AG04450 (cell line): ENCODE results near the gene CHI3L1. TPM values are rescaled to one million over a fixed set of nuclear protein-coding genes. Genes with fewer than 3 reads are reported as not detected.

ENCODE experiments used
- CTCF ChIA-PET: fragments of 300-600, 350-600 bp; formaldehyde crosslinking; extraction: SDS; loops from one replicate; lab custom pipeline; 2022; ENCODE audit warnings: antibody characterized with exemption, inconsistent platforms; lab: Charles Lee
- POLR2A ChIA-PET: fragments of 350-600 bp; formaldehyde crosslinking; extraction: SDS; loops from one replicate; lab custom pipeline; 2021; ENCODE audit warnings: antibody characterized with exemption, inconsistent platforms; lab: Yijun Ruan, JAX
- DNase-seq: peaks from one replicate; pipeline ENCODE4 v3.0.0-alpha.2; 2011; ENCODE audit warnings: low read depth, low spot score
- H3K27ac ChIP-seq: one replicate; pipeline ENCODE4 v1.5.1; 2012; ENCODE audit warnings: low read depth, low read length, control low read depth
- H3K27me3 ChIP-seq: one replicate; pipeline ENCODE4 v1.6.0; 2012; ENCODE audit warnings: low read length; ENCODE audit not compliant: control insufficient read depth, insufficient read depth
- H3K4me3 ChIP-seq: 2 replicates; pipeline ENCODE4 v1.5.1; 2011; ENCODE audit warnings: mild to moderate bottlenecking, low read depth, low read length, control low read depth
- H3K9me3 ChIP-seq: 2 replicates; pipeline ENCODE4 v1.5.1; 2012; ENCODE audit warnings: low read length; ENCODE audit not compliant: control insufficient read depth, insufficient read depth
- CTCF ChIP-seq: IDR thresholded peaks from 2 replicates; pipeline ENCODE4 v1.5.1; 2011; ENCODE audit warnings: low read depth, low read length, control low read depth, inconsistent platforms
- polyA plus RNA-seq: library from polyadenylated mRNA; depleted of rRNA; stranded (reverse); fragments of >200 nt; gene quantifications from 2 replicates; pipeline ENCODE4 v1.2.3, GENCODE V29; 2011

The CHI3L1 gene
- polyA plus RNA-seq, 1 experiment, result 6.4 TPM

- Histone ChIP-seq H3K27ac (no peak within 1 kb of the TSS), H3K4me3 (no peak within 1 kb of the TSS), H3K27me3 (peaks cover 8% of the 10 kb centered on the region), H3K9me3 (peaks cover 5% of the 10 kb centered on the region; the same call in 1 of the 2 replicates)
- ChIA-PET CTCF (interaction anchor here (2.0 to 2.4 kb wide), 2 partner anchors 92 to 135 kb away, joined by 4 to 8 read pairs; no protein-coding TSS in a partner anchor), POLR2A (no interaction called here)
- DNase-seq, result no peak
- no peak for TF ChIP-seq CTCF
These were observed 11.2 kb downstream of the CHI3L1 start, which contains the start of gene MYBPH for GRCh38 chr1:203175237-203175826. MYBPH (minus strand) TSS chr1:203175826; CDS start chr1:203175755, 71 bp downstream.

DNA sequence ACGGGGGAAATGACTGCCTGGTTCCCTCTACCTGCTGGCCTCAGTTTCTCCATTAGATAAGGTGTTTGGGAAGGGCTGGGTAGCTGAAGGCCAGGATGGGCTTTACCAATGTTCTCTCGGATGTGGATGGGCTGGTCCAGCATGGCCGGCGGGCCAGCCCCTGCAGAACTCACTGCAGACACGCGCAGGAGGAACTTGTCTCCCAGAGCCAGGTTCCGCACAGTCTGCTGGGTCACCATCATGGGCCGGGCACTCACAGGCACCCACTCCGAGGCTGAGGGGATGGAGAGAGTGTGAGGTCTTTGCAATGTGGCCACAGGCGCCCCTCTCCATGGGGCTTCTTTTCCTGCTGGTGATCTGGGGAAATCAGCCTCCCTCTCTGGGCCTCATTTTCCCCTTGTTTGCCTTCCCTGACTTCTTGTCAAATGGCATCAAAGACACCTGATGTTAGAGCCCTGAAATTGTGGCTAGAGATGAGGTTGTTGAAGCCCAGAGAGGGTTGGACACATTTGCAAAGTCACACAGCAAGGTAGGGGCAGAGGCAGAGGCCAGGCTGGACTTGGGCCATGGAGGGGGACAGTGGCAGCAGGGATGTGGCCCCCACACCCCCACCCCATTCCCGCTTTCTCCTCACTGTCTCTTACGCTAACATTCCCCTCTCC, 12.0 kb downstream of the CHI3L1 start:
- no peak overlapping the region for H3K27ac ChIP-seq
- TF ChIP-seq CTCF, result no peak
- POLR2A ChIA-PET, result no interaction called here

DNA sequence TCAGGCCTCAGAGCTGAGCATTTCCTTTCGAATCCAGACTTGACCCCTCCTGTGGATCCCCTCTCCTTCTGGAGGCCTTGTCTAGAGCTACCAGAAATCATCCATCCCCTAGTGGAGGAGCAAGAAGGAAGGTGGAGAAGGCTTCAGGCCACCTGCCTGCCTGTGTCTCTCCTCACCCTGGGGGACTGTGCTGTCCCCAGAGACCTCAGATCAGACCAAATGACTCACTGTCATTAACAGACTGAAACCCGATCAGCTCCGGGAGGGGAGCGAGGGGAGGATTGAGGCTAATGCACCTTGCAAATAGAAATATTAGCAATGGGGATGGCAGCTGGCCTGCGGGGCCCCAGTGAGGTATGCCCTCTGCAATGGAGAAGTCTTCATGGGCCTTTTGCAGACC, 12.9 kb downstream of the CHI3L1 start:
- ChIA-PET POLR2A (interaction anchor here (0.5 to 1.2 kb wide), 2 partner anchors 25 to 596 kb away, joined by 4 read pairs; no protein-coding TSS in a partner anchor), CTCF (interaction anchor here (0.9 to 4.1 kb wide), 14 partner anchors 9 to 134 kb away, joined by 3 to 35 read pairs (median 6); partner anchors contain the start of gene ADORA1)
- TF ChIP-seq CTCF, result no peak
- Histone ChIP-seq H3K27me3 (peaks cover 8% of the 10 kb centered on the region), H3K9me3 (peaks cover 5% of the 10 kb centered on the region; the same call in 1 of the 2 replicates), H3K27ac (no peak overlapping the region), H3K4me3 (no peak overlapping the region)
- no peak for DNase-seq

More for the DNA sequence above, 12.0 kb downstream of the CHI3L1 start:
- DNase-seq, result no peak
- Histone ChIP-seq H3K4me3 (no peak overlapping the region), H3K27me3 (peaks cover 8% of the 10 kb centered on the region), H3K9me3 (peaks cover 5% of the 10 kb centered on the region; the same call in 1 of the 2 replicates)
- CTCF ChIA-PET, result interaction anchor here (4.1 kb wide), 1 partner anchor 56 kb away, joined by 35 read pairs; no protein-coding TSS in a partner anchor

- H3K9me3 ChIP-seq, result peaks cover 5% of the 10 kb centered on the region; the same call in 1 of the 2 replicates
- POLR2A ChIA-PET, result interaction anchor here (0.5 to 1.2 kb wide), 3 partner anchors 25 to 596 kb away, joined by 3 to 4 read pairs (median 4); no protein-coding TSS in a partner anchor
- H3K4me3 ChIP-seq, result no peak overlapping the region
- CTCF ChIA-PET, result interaction anchor here (0.8 to 4.1 kb wide), 20 partner anchors 9 to 146 kb away, joined by 3 to 35 read pairs (median 6); partner anchors contain the start of gene ADORA1
- H3K27me3 ChIP-seq, result peaks cover 8% of the 10 kb centered on the region
- no peak overlapping the region for H3K27ac ChIP-seq
- no peak for DNase-seq
- no peak for TF ChIP-seq CTCF
These were observed 13.4 kb downstream of the CHI3L1 start for GRCh38 chr1:203173011-203173555.
